ENCODE results near the gene MESD.
A peak's percentile ranks its signal among the peaks of the same experiment; 100 is the strongest.
"Not testable (repeated sequence)": the region's sequence is repeated elsewhere in the genome, so short reads cannot be mapped to it uniquely, and the experiment has no call there.

Gene MESD

GRCh38 chr15:80988148-80988796, 1.3 kb downstream of the MESD start:
- no peak for DNase-seq

GRCh38 chr15:80986487-80986886, 3.1 kb downstream of the MESD start:
- DNase-seq: no peak

- no peak for DNase-seq
Measured at GRCh38 chr15:80985981-80986380, 3.6 kb downstream of the MESD start.

GRCh38 chr15:80984856-80985255, 4.8 kb downstream of the MESD start:
- no peak for DNase-seq

- DNase-seq: no peak
Measured at GRCh38 chr15:80982839-80983238, 6.8 kb downstream of the MESD start.

- DNase-seq: no peak
Measured at GRCh38 chr15:80982205-80982604, 7.4 kb downstream of the MESD start.

- no peak for DNase-seq
Measured at GRCh38 chr15:80979538-80980200, 9.9 kb downstream of the MESD start.

GRCh38 chr15:80978685-80979329, 10.8 kb downstream of the MESD start:
- no peak for DNase-seq

- DNase-seq: peak; percentile 3 to 10 (median 8)
Measured at GRCh38 chr15:80977627-80978036, 12.0 kb downstream of the MESD start.

GRCh38 chr15:80976851-80977250, 12.8 kb downstream of the MESD start:
- DNase-seq: no peak

- no peak for DNase-seq
Measured at GRCh38 chr15:80974914-80975313, 14.7 kb downstream of the MESD start.

- DNase-seq: no peak
Measured at GRCh38 chr15:80972276-80972675, 17.3 kb downstream of the MESD start.

- DNase-seq: no peak
Measured at GRCh38 chr15:80971143-80971542, 18.5 kb downstream of the MESD start.

GRCh38 chr15:80970658-80971057, 19.0 kb downstream of the MESD start:
- no peak for DNase-seq

GRCh38 chr15:80970018-80970657, 19.5 kb downstream of the MESD start:
- DNase-seq: peak; percentile 6 to 79 (median 40)

GRCh38 chr15:80969316-80969715, 20.3 kb downstream of the MESD start:
- DNase-seq: no peak

- no peak for DNase-seq
Measured at GRCh38 chr15:80967991-80968510, 21.6 kb downstream of the MESD start.

GRCh38 chr15:80967451-80967850, 22.2 kb downstream of the MESD start:
- DNase-seq: no peak

GRCh38 chr15:80966431-80967197, 23.0 kb downstream of the MESD start:
- DNase-seq: no peak

GRCh38 chr15:80965454-80965853, 24.2 kb downstream of the MESD start:
- not testable (repeated sequence) for DNase-seq

GRCh38 chr15:80958818-80959495, 30.7 kb downstream of the MESD start:
- no peak for DNase-seq

GRCh38 chr15:80957976-80958375, 31.6 kb downstream of the MESD start:
- no peak for DNase-seq
